H1 (cell line): ENCODE data around the gene RASSF3. TPM values are rescaled to one million over a fixed set of nuclear protein-coding genes. Genes with fewer than 3 reads are reported as not detected.

ENCODE experiments used
- CTCF ChIA-PET: fragments of 300-600 bp; sonication (Branson Sonifier 250); formaldehyde crosslinking; loops from one replicate; lab custom pipeline; 2021; ENCODE audit not compliant: partially characterized antibody; lab: Charles Lee
- POLR2A ChIA-PET: fragments of 300-600 bp; sonication (Branson Sonifier 250); formaldehyde crosslinking; loops from one replicate; lab custom pipeline; 2021; ENCODE audit warnings: inconsistent platforms; ENCODE audit not compliant: partially characterized antibody; lab: Charles Lee
- DNase-seq, 2 experiments: peaks; one replicate each; pipeline versions ENCODE4 v3.0.0 to v3.0.0-alpha.2; 2010 to 2022; ENCODE audit warnings: low spot score in 2 of 2, low read depth in 1 of 2, mixed read lengths in 1 of 2
- FAIRE-seq: peaks from 2 replicates; lab custom pipeline; 2011; peaks lifted over from hg19 to GRCh38; lab: Jason Lieb, UNC
- H2AFZ ChIP-seq: 2 replicates; pipeline ENCODE4 v1.8.1; 2012; ENCODE audit warnings: low read length, inconsistent platforms
- H2AK5ac ChIP-seq: 2 replicates; pipeline ENCODE4 v1.6.1; 2013; ENCODE audit warnings: low read depth, low read length
- H2BK120ac ChIP-seq: replicated peaks from 2 replicates; pipeline ENCODE3; 2013; ENCODE audit warnings: low read depth, low read length, inconsistent platforms
- H2BK12ac ChIP-seq: 2 replicates; pipeline ENCODE4 v1.6.1; 2013; ENCODE audit warnings: low read depth, low read length
- H2BK15ac ChIP-seq: 2 replicates; pipeline ENCODE4 v1.6.1; 2013; ENCODE audit warnings: low read length
- H2BK20ac ChIP-seq: 2 replicates; pipeline ENCODE4 v1.6.1; 2013; ENCODE audit warnings: low read length
- H2BK5ac ChIP-seq: 2 replicates; pipeline ENCODE4 v1.6.1; 2013; ENCODE audit warnings: low read depth, low read length
- H3K14ac ChIP-seq: 2 replicates; pipeline ENCODE4 v1.6.1; 2013; ENCODE audit warnings: inconsistent platforms; ENCODE audit not compliant: insufficient read length
- H3K18ac ChIP-seq: 2 replicates; pipeline ENCODE4 v1.6.1; 2013; ENCODE audit warnings: low read length; ENCODE audit errors: extremely low read depth
- H3K23ac ChIP-seq: 2 replicates; pipeline ENCODE4 v1.6.1; 2013; ENCODE audit warnings: inconsistent platforms; ENCODE audit not compliant: insufficient read length
- H3K23me2 ChIP-seq: 2 replicates; pipeline ENCODE4 v1.6.1; 2013; ENCODE audit warnings: low read depth, low read length
- H3K27ac ChIP-seq: 2 replicates; pipeline ENCODE4 v1.6.1; 2011; ENCODE audit warnings: low read depth, low read length, inconsistent platforms
- H3K27me3 ChIP-seq, 4 experiments: replicated peaks in 1 of 4; 1 replicate in 1 of 4; 2 replicates in 3 of 4; pipeline versions ENCODE4 v1.6.1 to v1.8.1; 2011 to 2013; ENCODE audit warnings: low read length in 3 of 4, mild to moderate bottlenecking in 3 of 4, inconsistent platforms in 2 of 4, mixed read lengths in 2 of 4, moderate library complexity in 1 of 4; ENCODE audit not compliant: control insufficient read depth in 3 of 4, insufficient read depth in 3 of 4; ENCODE audit errors: extremely low read depth in 1 of 4
- H3K36me3 ChIP-seq, 4 experiments: 2 replicates each; pipeline versions ENCODE4 v1.6.1 to v1.8.1; 2011 to 2013; ENCODE audit warnings: mild to moderate bottlenecking in 4 of 4, low read length in 3 of 4, moderate library complexity in 2 of 4, control low read depth in 1 of 4, inconsistent platforms in 1 of 4; ENCODE audit not compliant: insufficient read depth in 4 of 4, control insufficient read depth in 2 of 4
- H3K4ac ChIP-seq: replicated peaks from 2 replicates; pipeline ENCODE3; 2013; ENCODE audit warnings: low read length, low read depth, mixed read lengths, inconsistent platforms; ENCODE audit not compliant: insufficient read length
- H3K4me1 ChIP-seq, 4 experiments: replicated peaks in 1 of 4; 1 replicate in 1 of 4; 2 replicates in 3 of 4; pipeline versions ENCODE4 v1.6.1 to v1.8.1; 2011 to 2013; ENCODE audit warnings: low read length in 3 of 4, inconsistent platforms in 2 of 4, mixed read lengths in 1 of 4; ENCODE audit not compliant: insufficient read depth in 4 of 4, control insufficient read depth in 3 of 4
- H3K4me2 ChIP-seq, 2 experiments: 2 replicates each; pipeline versions ENCODE4 v1.6.1 to v1.8.1; 2011 to 2013; ENCODE audit warnings: low read depth in 2 of 2, low read length in 2 of 2, control low read depth in 1 of 2, inconsistent platforms in 1 of 2, mild to moderate bottlenecking in 1 of 2; ENCODE audit not compliant: insufficient read depth in 1 of 2
- H3K4me3 ChIP-seq, 4 experiments: fragments of 200-600, 300-600 bp in 1 of 4; sonication (generic), shearing (Covaris generic), sonication (Bioruptor Twin) in 1 of 4; 2 replicates each; pipeline versions ENCODE4 v1.5.1 to v1.8.1; 2011 to 2016; ENCODE audit warnings: low read length in 4 of 4, low read depth in 3 of 4, control low read depth in 2 of 4, inconsistent platforms in 2 of 4, mild to moderate bottlenecking in 2 of 4, mixed read lengths in 1 of 4, moderate library complexity in 1 of 4; ENCODE audit not compliant: insufficient read depth in 2 of 4; ENCODE audit errors: extremely low read depth in 1 of 4
- H3K56ac ChIP-seq: replicated peaks from 2 replicates; pipeline ENCODE3; 2013; ENCODE audit warnings: low read depth, mild to moderate bottlenecking, mixed read lengths, low read length, inconsistent platforms; ENCODE audit not compliant: insufficient read length
- H3K79me1 ChIP-seq: 2 replicates; pipeline ENCODE4 v1.6.1; 2013; ENCODE audit warnings: low read depth, low read length, control low read depth
- H3K79me2 ChIP-seq, 2 experiments: 2 replicates each; pipeline versions ENCODE4 v1.6.1 to v1.8.1; 2012 to 2013; ENCODE audit warnings: low read length in 2 of 2, mild to moderate bottlenecking in 2 of 2, inconsistent platforms in 1 of 2; ENCODE audit not compliant: insufficient read depth in 2 of 2, control insufficient read depth in 1 of 2
- H3K9ac ChIP-seq, 4 experiments: replicated peaks in 1 of 4; 1 replicate in 1 of 4; 2 replicates in 3 of 4; pipeline versions ENCODE4 v1.6.1 to v1.8.1; 2011 to 2013; ENCODE audit warnings: low read depth in 3 of 4, low read length in 3 of 4, control low read depth in 2 of 4, mild to moderate bottlenecking in 2 of 4, moderate library complexity in 2 of 4, inconsistent platforms in 1 of 4; ENCODE audit errors: extremely low read depth in 1 of 4
- H3K9me3 ChIP-seq, 2 experiments: 2 replicates each; pipeline versions ENCODE4 v1.6.1 to v1.8.1; 2012 to 2013; ENCODE audit warnings: mild to moderate bottlenecking in 2 of 2, moderate library complexity in 2 of 2, control low read depth in 1 of 2, inconsistent platforms in 1 of 2, low read depth in 1 of 2, low read length in 1 of 2, mixed read lengths in 1 of 2; ENCODE audit not compliant: insufficient read depth in 2 of 2
- H4K20me1 ChIP-seq, 2 experiments: replicated peaks in 1 of 2; 2 replicates each; pipeline versions ENCODE3 to v1.8.1; 2011 to 2013; ENCODE audit warnings: inconsistent platforms in 2 of 2, low read length in 2 of 2, mild to moderate bottlenecking in 1 of 2; ENCODE audit not compliant: insufficient read depth in 2 of 2, control insufficient read depth in 1 of 2
- H4K5ac ChIP-seq: 2 replicates; pipeline ENCODE4 v1.6.1; 2013; ENCODE audit warnings: low read length, low read depth, mixed read lengths, inconsistent platforms; ENCODE audit not compliant: insufficient read length
- H4K8ac ChIP-seq: 2 replicates; pipeline ENCODE4 v1.8.0; 2013; ENCODE audit warnings: mild to moderate bottlenecking, moderate library complexity, low read length, inconsistent platforms; ENCODE audit not compliant: insufficient read depth; ENCODE audit errors: extremely low read depth
- H4K91ac ChIP-seq: replicated peaks from 2 replicates; pipeline ENCODE3; 2013; ENCODE audit warnings: low read length, mixed read lengths, inconsistent platforms; ENCODE audit not compliant: insufficient read length
- BACH1 ChIP-seq: IDR thresholded peaks from 2 replicates; pipeline ENCODE4 v1.6.1; 2012; ENCODE audit warnings: low read length, improper control_type of control experiment
- CBX8 ChIP-seq: fragments of 300-800, 300-1000 bp; sonication (generic); IDR thresholded peaks from 2 replicates; pipeline ENCODE4 v1.7.1; 2016; ENCODE audit warnings: low read depth, low read length, borderline replicate concordance
- CTCF ChIP-seq, 3 experiments: IDR thresholded peaks; 1 replicate in 2 of 3; 2 replicates in 1 of 3; pipeline versions ENCODE4 v1.5.1 to v1.6.1; 2011; ENCODE audit warnings: low read length in 3 of 3, mild to moderate bottlenecking in 3 of 3, inconsistent platforms in 2 of 3, low read depth in 1 of 3, moderate library complexity in 1 of 3; ENCODE audit not compliant: insufficient read depth in 1 of 3; ENCODE audit errors: control extremely low read depth in 1 of 3
- EZH2 ChIP-seq: fragments of 200-600 bp; sonication (generic); IDR thresholded peaks from 2 replicates; pipeline ENCODE4 v1.7.1; 2012; ENCODE audit warnings: low read depth, mild to moderate bottlenecking, moderate library complexity, low read length, inconsistent platforms; ENCODE audit not compliant: severe bottlenecking
- GABPA ChIP-seq: IDR thresholded peaks from 2 replicates; pipeline ENCODE4 v1.6.1; 2011; ENCODE audit warnings: mild to moderate bottlenecking, low read length, moderate library complexity, borderline replicate concordance; ENCODE audit not compliant: insufficient read depth
- KDM5A ChIP-seq: fragments of 200-600 bp; IDR thresholded peaks from 2 replicates; pipeline ENCODE4 v1.7.1; 2012; ENCODE audit warnings: mild to moderate bottlenecking, low read length, inconsistent platforms, mixed read lengths
- PHF8 ChIP-seq: fragments of 200-600 bp; sonication (generic); conservative IDR thresholded peaks from 2 replicates; pipeline ENCODE4 v1.7.1; 2012; ENCODE audit warnings: low read depth, mild to moderate bottlenecking, inconsistent platforms, low read length, moderate library complexity
- POLR2AphosphoS5 ChIP-seq: IDR thresholded peaks from 2 replicates; pipeline ENCODE4 v1.6.1; 2011; ENCODE audit warnings: low read depth, low read length
- RAD21 ChIP-seq, 2 experiments: IDR thresholded peaks in 1 of 2; conservative IDR thresholded peaks in 1 of 2; 2 replicates each; pipeline ENCODE4 v1.6.1; 2011; ENCODE audit warnings: low read depth in 2 of 2, low read length in 2 of 2, improper control_type of control experiment in 1 of 2, inconsistent platforms in 1 of 2, mild to moderate bottlenecking in 1 of 2, moderate library complexity in 1 of 2
- RBBP5 ChIP-seq: IDR thresholded peaks from 2 replicates; pipeline ENCODE4 v1.7.1; 2012; ENCODE audit warnings: low read depth, mild to moderate bottlenecking, inconsistent platforms, low read length, moderate library complexity, borderline replicate concordance
- SP1 ChIP-seq: IDR thresholded peaks from 2 replicates; pipeline ENCODE4 v1.6.1; 2011; ENCODE audit warnings: low read depth, low read length
- WGBS, 2 experiments: shearing (Covaris generic) in 1 of 2; methylation state at CpG; one replicate each; pipeline versions ENCODE4 v1.1.6 to v1.1.7; 2013 to 2015; ENCODE audit warnings: low lambda C conversion rate in 2 of 2, mixed read lengths in 2 of 2, inconsistent platforms in 1 of 2, low coverage in 1 of 2, missing lambda C conversion rate in 1 of 2; ENCODE audit not compliant: insufficient replicate concordance in 2 of 2, insufficient coverage in 1 of 2, insufficient read length in 1 of 2; ENCODE audit errors: extremely low coverage in 1 of 2, missing lambda C conversion rate in 1 of 2; 5-methylcytosine and 5-hydroxymethylcytosine counted together
- polyA plus RNA-seq, 7 experiments: library from polyadenylated mRNA; depleted of rRNA in 3 of 7; stranded (reverse) in 5 of 7; unstranded in 2 of 7; fragments of >200 nt in 5 of 7; fragments of 200-250 nt in 2 of 7; gene quantifications; 1 replicate in 5 of 7; 2 replicates in 1 of 7; 4 replicates in 1 of 7; pipeline versions ENCODE4 v1.2.1 to v1.2.3, GENCODE V29; 2011 to 2013; ENCODE audit warnings: missing spikeins in 2 of 7, mixed read lengths in 2 of 7
- total RNA-seq: library from RNA; stranded (reverse); fragmentation: NEBNext Ultra II Directional; extraction: Animal tissue kit (Norgen Biotek cat#: 25700); gene quantifications from 2 replicates; pipeline ENCODE4 v1.2.1, GENCODE V29; 2021

Gene RASSF3
- total and polyA plus RNA-seq, 2 of the 8 experiments (the other 6 are each of a cell fraction or from before 2014, with no cell fraction given) = 19.1 to 64.3 TPM

GRCh38 chr12:64707362-64707761 lies 97.1 kb downstream of the RASSF3 start:
- no peak overlapping the region for H2AK5ac ChIP-seq
- H3K4me3 ChIP-seq = no peak overlapping the region
- no peak overlapping the region for H2BK15ac ChIP-seq
- no peak overlapping the region for H3K9ac ChIP-seq
- ChIA-PET POLR2A (interaction anchor here (0.6 kb wide), 1 partner anchor 23 kb away, joined by 3 read pairs; no protein-coding TSS in a partner anchor), CTCF (interaction anchor here (0.6 to 2.5 kb wide), 11 partner anchors 10 to 184 kb away, joined by 3 to 15 read pairs (median 3); no protein-coding TSS in a partner anchor)
- no peak overlapping the region for H2BK120ac ChIP-seq
- no peaks in the 10 kb centered on the region for H4K20me1 ChIP-seq
- H4K8ac ChIP-seq = no peak overlapping the region
- H3K4ac ChIP-seq = no peak overlapping the region
- H4K91ac ChIP-seq = no peak overlapping the region
- no peaks in the 10 kb centered on the region for H3K9me3 ChIP-seq
- no peak overlapping the region for H2BK20ac ChIP-seq
- no peaks in the 10 kb centered on the region for H3K79me2 ChIP-seq
- H2BK12ac ChIP-seq = no peak overlapping the region
- H3K4me2 ChIP-seq = no peak overlapping the region
- no peak overlapping the region for H4K5ac ChIP-seq
- no peaks in the 10 kb centered on the region for H3K79me1 ChIP-seq
- H3K23ac ChIP-seq = no peak overlapping the region
- H3K36me3 ChIP-seq = no peaks in the 10 kb centered on the region
- FAIRE-seq (no peak), DNase-seq (no peak)
- no peak overlapping the region for H2BK5ac ChIP-seq
- H3K4me1 ChIP-seq = no peaks in the 10 kb centered on the region
- H3K14ac ChIP-seq = no peak overlapping the region
- no peak overlapping the region for H3K18ac ChIP-seq
- H3K27me3 ChIP-seq = no peaks in the 10 kb centered on the region
- no peaks in the 10 kb centered on the region for H3K23me2 ChIP-seq
- H2AFZ ChIP-seq = no peak overlapping the region
- H3K27ac ChIP-seq = no peak overlapping the region
- no peak overlapping the region for H3K56ac ChIP-seq
- WGBS, 2 experiments = 79% methylated on average over 4 of the region's 4 CpGs; no CpG with 5 or more reads in 1 of the 2 experiments
- TF ChIP-seq POLR2AphosphoS5 = no peak
- TF ChIP-seq BACH1 = no peak
- no peak for TF ChIP-seq RBBP5
- TF ChIP-seq CTCF (IDR thresholded peaks at IDR 0.05; ENCODE audit: control extremely low read depth in 1 of 3, insufficient read depth in 1 of 3, low read depth in 1 of 3, low read length in 3 of 3) = no peak
- no peak for TF ChIP-seq KDM5A
- no peak for TF ChIP-seq EZH2
- no peak for TF ChIP-seq SP1
- no peak for TF ChIP-seq RAD21 (IDR thresholded peaks at IDR 0.05 in 1 of 2, conservative IDR thresholded peaks at IDR 0.05 in 1 of 2; ENCODE audit: low read depth in 2 of 2, low read length in 2 of 2)
- no peak for TF ChIP-seq GABPA
- TF ChIP-seq CBX8 = no peak
- no peak for TF ChIP-seq PHF8
